H1 (cell line): ENCODE measurements around the gene RAMP1. TPM values are rescaled to one million over a fixed set of nuclear protein-coding genes. Genes with fewer than 3 reads are reported as not detected.

Source experiments
- CTCF ChIA-PET: fragments of 300-600 bp; sonication (Branson Sonifier 250); formaldehyde crosslinking; loops from one replicate; lab custom pipeline; 2021; ENCODE audit not compliant: partially characterized antibody; lab: Charles Lee
- POLR2A ChIA-PET: fragments of 300-600 bp; sonication (Branson Sonifier 250); formaldehyde crosslinking; loops from one replicate; lab custom pipeline; 2021; ENCODE audit warnings: inconsistent platforms; ENCODE audit not compliant: partially characterized antibody; lab: Charles Lee
- DNase-seq, 2 experiments: peaks; one replicate each; pipeline versions ENCODE4 v3.0.0 to v3.0.0-alpha.2; 2010 to 2022; ENCODE audit warnings: low spot score in 2 of 2, low read depth in 1 of 2, mixed read lengths in 1 of 2
- FAIRE-seq: peaks from 2 replicates; lab custom pipeline; 2011; peaks lifted over from hg19 to GRCh38; lab: Jason Lieb, UNC
- H2AFZ ChIP-seq: 2 replicates; pipeline ENCODE4 v1.8.1; 2012; ENCODE audit warnings: low read length, inconsistent platforms
- H2AK5ac ChIP-seq: 2 replicates; pipeline ENCODE4 v1.6.1; 2013; ENCODE audit warnings: low read depth, low read length
- H2BK120ac ChIP-seq: replicated peaks from 2 replicates; pipeline ENCODE3; 2013; ENCODE audit warnings: low read depth, low read length, inconsistent platforms
- H2BK12ac ChIP-seq: 2 replicates; pipeline ENCODE4 v1.6.1; 2013; ENCODE audit warnings: low read depth, low read length
- H2BK15ac ChIP-seq: 2 replicates; pipeline ENCODE4 v1.6.1; 2013; ENCODE audit warnings: low read length
- H2BK20ac ChIP-seq: 2 replicates; pipeline ENCODE4 v1.6.1; 2013; ENCODE audit warnings: low read length
- H2BK5ac ChIP-seq: 2 replicates; pipeline ENCODE4 v1.6.1; 2013; ENCODE audit warnings: low read depth, low read length
- H3K14ac ChIP-seq: 2 replicates; pipeline ENCODE4 v1.6.1; 2013; ENCODE audit warnings: inconsistent platforms; ENCODE audit not compliant: insufficient read length
- H3K18ac ChIP-seq: 2 replicates; pipeline ENCODE4 v1.6.1; 2013; ENCODE audit warnings: low read length; ENCODE audit errors: extremely low read depth
- H3K23ac ChIP-seq: 2 replicates; pipeline ENCODE4 v1.6.1; 2013; ENCODE audit warnings: inconsistent platforms; ENCODE audit not compliant: insufficient read length
- H3K23me2 ChIP-seq: 2 replicates; pipeline ENCODE4 v1.6.1; 2013; ENCODE audit warnings: low read depth, low read length
- H3K27ac ChIP-seq: 2 replicates; pipeline ENCODE4 v1.6.1; 2011; ENCODE audit warnings: low read depth, low read length, inconsistent platforms
- H3K27me3 ChIP-seq, 4 experiments: replicated peaks in 1 of 4; 1 replicate in 1 of 4; 2 replicates in 3 of 4; pipeline versions ENCODE4 v1.6.1 to v1.8.1; 2011 to 2013; ENCODE audit warnings: low read length in 3 of 4, mild to moderate bottlenecking in 3 of 4, inconsistent platforms in 2 of 4, mixed read lengths in 2 of 4, moderate library complexity in 1 of 4; ENCODE audit not compliant: control insufficient read depth in 3 of 4, insufficient read depth in 3 of 4; ENCODE audit errors: extremely low read depth in 1 of 4
- H3K36me3 ChIP-seq, 4 experiments: 2 replicates each; pipeline versions ENCODE4 v1.6.1 to v1.8.1; 2011 to 2013; ENCODE audit warnings: mild to moderate bottlenecking in 4 of 4, low read length in 3 of 4, moderate library complexity in 2 of 4, control low read depth in 1 of 4, inconsistent platforms in 1 of 4; ENCODE audit not compliant: insufficient read depth in 4 of 4, control insufficient read depth in 2 of 4
- H3K4ac ChIP-seq: replicated peaks from 2 replicates; pipeline ENCODE3; 2013; ENCODE audit warnings: low read length, low read depth, mixed read lengths, inconsistent platforms; ENCODE audit not compliant: insufficient read length
- H3K4me1 ChIP-seq, 4 experiments: replicated peaks in 1 of 4; 1 replicate in 1 of 4; 2 replicates in 3 of 4; pipeline versions ENCODE4 v1.6.1 to v1.8.1; 2011 to 2013; ENCODE audit warnings: low read length in 3 of 4, inconsistent platforms in 2 of 4, mixed read lengths in 1 of 4; ENCODE audit not compliant: insufficient read depth in 4 of 4, control insufficient read depth in 3 of 4
- H3K4me2 ChIP-seq, 2 experiments: 2 replicates each; pipeline versions ENCODE4 v1.6.1 to v1.8.1; 2011 to 2013; ENCODE audit warnings: low read depth in 2 of 2, low read length in 2 of 2, control low read depth in 1 of 2, inconsistent platforms in 1 of 2, mild to moderate bottlenecking in 1 of 2; ENCODE audit not compliant: insufficient read depth in 1 of 2
- H3K4me3 ChIP-seq, 4 experiments: fragments of 200-600, 300-600 bp in 1 of 4; sonication (generic), shearing (Covaris generic), sonication (Bioruptor Twin) in 1 of 4; 2 replicates each; pipeline versions ENCODE4 v1.5.1 to v1.8.1; 2011 to 2016; ENCODE audit warnings: low read length in 4 of 4, low read depth in 3 of 4, control low read depth in 2 of 4, inconsistent platforms in 2 of 4, mild to moderate bottlenecking in 2 of 4, mixed read lengths in 1 of 4, moderate library complexity in 1 of 4; ENCODE audit not compliant: insufficient read depth in 2 of 4; ENCODE audit errors: extremely low read depth in 1 of 4
- H3K56ac ChIP-seq: replicated peaks from 2 replicates; pipeline ENCODE3; 2013; ENCODE audit warnings: low read depth, mild to moderate bottlenecking, mixed read lengths, low read length, inconsistent platforms; ENCODE audit not compliant: insufficient read length
- H3K79me1 ChIP-seq: 2 replicates; pipeline ENCODE4 v1.6.1; 2013; ENCODE audit warnings: low read depth, low read length, control low read depth
- H3K79me2 ChIP-seq, 2 experiments: 2 replicates each; pipeline versions ENCODE4 v1.6.1 to v1.8.1; 2012 to 2013; ENCODE audit warnings: low read length in 2 of 2, mild to moderate bottlenecking in 2 of 2, inconsistent platforms in 1 of 2; ENCODE audit not compliant: insufficient read depth in 2 of 2, control insufficient read depth in 1 of 2
- H3K9ac ChIP-seq, 4 experiments: replicated peaks in 1 of 4; 1 replicate in 1 of 4; 2 replicates in 3 of 4; pipeline versions ENCODE4 v1.6.1 to v1.8.1; 2011 to 2013; ENCODE audit warnings: low read depth in 3 of 4, low read length in 3 of 4, control low read depth in 2 of 4, mild to moderate bottlenecking in 2 of 4, moderate library complexity in 2 of 4, inconsistent platforms in 1 of 4; ENCODE audit errors: extremely low read depth in 1 of 4
- H3K9me3 ChIP-seq, 2 experiments: 2 replicates each; pipeline versions ENCODE4 v1.6.1 to v1.8.1; 2012 to 2013; ENCODE audit warnings: mild to moderate bottlenecking in 2 of 2, moderate library complexity in 2 of 2, control low read depth in 1 of 2, inconsistent platforms in 1 of 2, low read depth in 1 of 2, low read length in 1 of 2, mixed read lengths in 1 of 2; ENCODE audit not compliant: insufficient read depth in 2 of 2
- H4K20me1 ChIP-seq, 2 experiments: replicated peaks in 1 of 2; 2 replicates each; pipeline versions ENCODE3 to v1.8.1; 2011 to 2013; ENCODE audit warnings: inconsistent platforms in 2 of 2, low read length in 2 of 2, mild to moderate bottlenecking in 1 of 2; ENCODE audit not compliant: insufficient read depth in 2 of 2, control insufficient read depth in 1 of 2
- H4K5ac ChIP-seq: 2 replicates; pipeline ENCODE4 v1.6.1; 2013; ENCODE audit warnings: low read length, low read depth, mixed read lengths, inconsistent platforms; ENCODE audit not compliant: insufficient read length
- H4K8ac ChIP-seq: 2 replicates; pipeline ENCODE4 v1.8.0; 2013; ENCODE audit warnings: mild to moderate bottlenecking, moderate library complexity, low read length, inconsistent platforms; ENCODE audit not compliant: insufficient read depth; ENCODE audit errors: extremely low read depth
- H4K91ac ChIP-seq: replicated peaks from 2 replicates; pipeline ENCODE3; 2013; ENCODE audit warnings: low read length, mixed read lengths, inconsistent platforms; ENCODE audit not compliant: insufficient read length
- CBX5 ChIP-seq: fragments of 300-800, 300-1000 bp; sonication (generic); IDR thresholded peaks from 2 replicates; pipeline ENCODE4 v1.7.1; 2016; ENCODE audit warnings: antibody characterized with exemption, low read length, low read depth
- HDAC2 ChIP-seq, 2 experiments: fragments of 300-600 bp in 1 of 2; sonication (generic) in 1 of 2; IDR thresholded peaks; 2 replicates each; pipeline ENCODE4 v1.6.1; 2011 to 2012; ENCODE audit warnings: low read depth in 2 of 2, low read length in 2 of 2, mild to moderate bottlenecking in 2 of 2, moderate library complexity in 2 of 2, borderline replicate concordance in 1 of 2, inconsistent platforms in 1 of 2
- KDM1A ChIP-seq: fragments of 200-600, 300-600 bp; sonication (generic); IDR thresholded peaks from 2 replicates; pipeline ENCODE4 v1.7.1; 2016; ENCODE audit warnings: mild to moderate bottlenecking, low read length, borderline replicate concordance
- MAFK ChIP-seq: IDR thresholded peaks from 2 replicates; pipeline ENCODE4 v1.6.1; 2012; ENCODE audit warnings: low read depth, mild to moderate bottlenecking, improper control_type of control experiment, low read length
- RXRA ChIP-seq: IDR thresholded peaks from 2 replicates; pipeline ENCODE4 v1.6.1; 2011; ENCODE audit warnings: low read depth, mild to moderate bottlenecking, low read length, moderate library complexity; ENCODE audit not compliant: insufficient read depth
- TCF12 ChIP-seq: IDR thresholded peaks from 2 replicates; pipeline ENCODE4 v1.6.1; 2011; ENCODE audit warnings: low read depth, mild to moderate bottlenecking, low read length
- ZNF274 ChIP-seq: IDR thresholded peaks from 2 replicates; pipeline ENCODE4 v1.7.0; 2012; ENCODE audit warnings: low read length, borderline replicate concordance; ENCODE audit errors: extremely low read depth
- WGBS, 2 experiments: shearing (Covaris generic) in 1 of 2; methylation state at CpG; one replicate each; pipeline versions ENCODE4 v1.1.6 to v1.1.7; 2013 to 2015; ENCODE audit warnings: low lambda C conversion rate in 2 of 2, mixed read lengths in 2 of 2, inconsistent platforms in 1 of 2, low coverage in 1 of 2, missing lambda C conversion rate in 1 of 2; ENCODE audit not compliant: insufficient replicate concordance in 2 of 2, insufficient coverage in 1 of 2, insufficient read length in 1 of 2; ENCODE audit errors: extremely low coverage in 1 of 2, missing lambda C conversion rate in 1 of 2; 5-methylcytosine and 5-hydroxymethylcytosine counted together
- polyA plus RNA-seq, 7 experiments: library from polyadenylated mRNA; depleted of rRNA in 3 of 7; stranded (reverse) in 5 of 7; unstranded in 2 of 7; fragments of >200 nt in 5 of 7; fragments of 200-250 nt in 2 of 7; gene quantifications; 1 replicate in 5 of 7; 2 replicates in 1 of 7; 4 replicates in 1 of 7; pipeline versions ENCODE4 v1.2.1 to v1.2.3, GENCODE V29; 2011 to 2013; ENCODE audit warnings: missing spikeins in 2 of 7, mixed read lengths in 2 of 7
- total RNA-seq: library from RNA; stranded (reverse); fragmentation: NEBNext Ultra II Directional; extraction: Animal tissue kit (Norgen Biotek cat#: 25700); gene quantifications from 2 replicates; pipeline ENCODE4 v1.2.1, GENCODE V29; 2021

The RAMP1 gene
- total and polyA plus RNA-seq, 2 of the 8 experiments (the other 6 are each of a cell fraction or from before 2014, with no cell fraction given) = 0.65 to 4.3 TPM

- Histone ChIP-seq H3K14ac (no peak overlapping the region), H4K8ac (no peak overlapping the region), H3K23me2 (peaks cover 7% of the 10 kb centered on the region), H2BK120ac (no peak overlapping the region), H2AFZ (no peak overlapping the region), H2AK5ac (no peak overlapping the region), H2BK5ac (no peak overlapping the region), H3K79me2 (no peaks in the 10 kb centered on the region), H3K27ac (no peak overlapping the region), H3K18ac (no peak overlapping the region), H3K79me1 (no peaks in the 10 kb centered on the region), H3K4me3 (no peak overlapping the region), H3K56ac (no peak overlapping the region), H3K27me3 (no peaks in the 10 kb centered on the region), H3K9me3 (peaks cover 11 to 13% of the 10 kb centered on the region in 2 experiments), H2BK20ac (no peak overlapping the region), H2BK15ac (no peak overlapping the region), H3K4ac (no peak overlapping the region), H3K4me2 (no peak overlapping the region), H4K5ac (no peak overlapping the region), H2BK12ac (no peak overlapping the region), H4K91ac (no peak overlapping the region), H3K9ac (no peak overlapping the region), H3K23ac (no peak overlapping the region), H3K36me3 (no peaks in the 10 kb centered on the region; a peak in 1 of 8 replicates), H3K4me1 (no peaks in the 10 kb centered on the region), H4K20me1 (peaks cover 0 to 2% of the 10 kb centered on the region in 2 experiments)
- DNase-seq (no peak), FAIRE-seq (no peak)
- 89% methylated on average over 23 of the region's 26 CpGs; no CpG with 5 or more reads in 1 of the 2 experiments for WGBS, 2 experiments
- ChIA-PET CTCF (interaction anchor here (1.3 kb wide), 1 partner anchor 10 kb away, joined by 3 read pairs; no protein-coding TSS in a partner anchor), POLR2A (no interaction called here)
- no peak for TF ChIP-seq KDM1A
- TF ChIP-seq HDAC2 (IDR thresholded peaks at IDR 0.05; ENCODE audit: borderline replicate concordance in 1 of 2, low read depth in 2 of 2, low read length in 2 of 2) = no peak
- TF ChIP-seq TCF12 = no peak
- no peak for TF ChIP-seq MAFK
- TF ChIP-seq RXRA = no peak
- TF ChIP-seq CBX5 = no peak
- no peak for TF ChIP-seq ZNF274
Observed at GRCh38 chr2:237913193-237913917, 53.9 kb downstream of the RAMP1 start.
